WTC11 (cell line): ENCODE results near the gene PPP1R1B.

Source experiments
- CREB1 ChIP-seq: sonication (generic); formaldehyde crosslinking; IDR thresholded peaks from 2 replicates; pipeline ENCODE4 v1.8.0; 2023; ENCODE audit warnings: mild to moderate bottlenecking, missing genetic modification reagents
- CREM ChIP-seq: sonication (generic); formaldehyde crosslinking; IDR thresholded peaks from 2 replicates; pipeline ENCODE4 v1.8.1; 2022; ENCODE audit warnings: mild to moderate bottlenecking, missing genetic modification reagents, moderate library complexity
- ESRRA ChIP-seq: sonication (generic); formaldehyde crosslinking; IDR thresholded peaks from 2 replicates; pipeline ENCODE4 v1.8.1; 2022; ENCODE audit warnings: mild to moderate bottlenecking, missing genetic modification reagents, borderline replicate concordance
- JUN ChIP-seq: sonication (generic); formaldehyde crosslinking; IDR thresholded peaks from 2 replicates; pipeline ENCODE4 v1.8.0; 2023; ENCODE audit warnings: mild to moderate bottlenecking, missing genetic modification reagents
- NFYB ChIP-seq: sonication (generic); formaldehyde crosslinking; conservative IDR thresholded peaks from 2 replicates; pipeline ENCODE4 v1.8.0; 2022; ENCODE audit warnings: low read depth, missing genetic modification reagents
- ZNF232 ChIP-seq: sonication (generic); formaldehyde crosslinking; IDR thresholded peaks from 2 replicates; pipeline ENCODE4 v1.8.0; 2022; ENCODE audit warnings: mild to moderate bottlenecking, missing genetic modification reagents
- TF ChIP-seq, protein P1 (sequence below): fragments of 200-600 bp; IDR thresholded peaks from 2 replicates; pipeline ENCODE4 v1.8.0; 2022; ENCODE audit warnings: antibody characterized with exemption
- TF ChIP-seq, protein P2 (sequence below): fragments of 250-450 bp; sonication (Bioruptor Pico); IDR thresholded peaks from 2 replicates; pipeline ENCODE4 v2.1.2; 2022; ENCODE audit warnings: mild to moderate bottlenecking, moderate library complexity
- TF ChIP-seq, protein P3 (sequence below): sonication (generic); formaldehyde crosslinking; IDR thresholded peaks from 2 replicates; pipeline ENCODE4 v1.8.1; 2023; ENCODE audit warnings: mild to moderate bottlenecking, missing genetic modification reagents
- TF ChIP-seq, protein P4 (sequence below): sonication (generic); formaldehyde crosslinking; IDR thresholded peaks from 2 replicates; pipeline ENCODE4 v1.8.0; 2023; ENCODE audit warnings: mild to moderate bottlenecking, missing genetic modification reagents
- TF ChIP-seq, protein P5 (sequence below): sonication (generic); formaldehyde crosslinking; IDR thresholded peaks from 2 replicates; pipeline ENCODE4 v1.8.0; 2023; ENCODE audit warnings: missing genetic modification reagents
- TF ChIP-seq, protein P6 (sequence below): sonication (generic); formaldehyde crosslinking; IDR thresholded peaks from 2 replicates; pipeline ENCODE4 v1.8.0; 2023; ENCODE audit warnings: missing genetic modification reagents, mild to moderate bottlenecking, borderline replicate concordance

DNA sequence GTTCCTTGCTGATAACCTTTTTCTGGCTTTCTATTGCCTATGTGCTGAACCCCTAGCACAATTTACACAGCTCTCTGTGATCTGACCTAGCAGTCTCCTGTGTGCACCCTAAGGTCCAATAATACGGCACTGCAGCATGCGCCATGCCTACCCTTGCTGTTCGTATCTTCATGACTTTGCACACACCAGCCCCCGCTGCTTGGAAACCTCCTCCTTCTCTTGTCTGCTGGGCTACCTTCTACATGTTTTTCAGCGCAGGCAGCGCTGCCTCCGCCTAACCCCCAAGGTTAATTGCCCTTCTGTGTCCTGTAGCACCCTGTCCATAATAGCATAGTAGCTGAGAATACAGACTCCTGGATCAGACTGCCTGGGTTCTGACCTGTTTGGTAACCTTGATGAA is 11.6 kb downstream of the PPP1R1B start:
- TF ChIP-seq JUN (CRISPR knock-in tag) (no peak), NFYB (CRISPR knock-in tag) (no peak), ZNF232 (CRISPR knock-in tag) (no peak), CREM (no peak), ESRRA (CRISPR knock-in tag) (no peak), CREB1 (CRISPR knock-in tag) (no peak)
- TF ChIP-seq, protein P1, sequence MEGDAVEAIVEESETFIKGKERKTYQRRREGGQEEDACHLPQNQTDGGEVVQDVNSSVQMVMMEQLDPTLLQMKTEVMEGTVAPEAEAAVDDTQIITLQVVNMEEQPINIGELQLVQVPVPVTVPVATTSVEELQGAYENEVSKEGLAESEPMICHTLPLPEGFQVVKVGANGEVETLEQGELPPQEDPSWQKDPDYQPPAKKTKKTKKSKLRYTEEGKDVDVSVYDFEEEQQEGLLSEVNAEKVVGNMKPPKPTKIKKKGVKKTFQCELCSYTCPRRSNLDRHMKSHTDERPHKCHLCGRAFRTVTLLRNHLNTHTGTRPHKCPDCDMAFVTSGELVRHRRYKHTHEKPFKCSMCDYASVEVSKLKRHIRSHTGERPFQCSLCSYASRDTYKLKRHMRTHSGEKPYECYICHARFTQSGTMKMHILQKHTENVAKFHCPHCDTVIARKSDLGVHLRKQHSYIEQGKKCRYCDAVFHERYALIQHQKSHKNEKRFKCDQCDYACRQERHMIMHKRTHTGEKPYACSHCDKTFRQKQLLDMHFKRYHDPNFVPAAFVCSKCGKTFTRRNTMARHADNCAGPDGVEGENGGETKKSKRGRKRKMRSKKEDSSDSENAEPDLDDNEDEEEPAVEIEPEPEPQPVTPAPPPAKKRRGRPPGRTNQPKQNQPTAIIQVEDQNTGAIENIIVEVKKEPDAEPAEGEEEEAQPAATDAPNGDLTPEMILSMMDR = no peak
- TF ChIP-seq, protein P2, sequence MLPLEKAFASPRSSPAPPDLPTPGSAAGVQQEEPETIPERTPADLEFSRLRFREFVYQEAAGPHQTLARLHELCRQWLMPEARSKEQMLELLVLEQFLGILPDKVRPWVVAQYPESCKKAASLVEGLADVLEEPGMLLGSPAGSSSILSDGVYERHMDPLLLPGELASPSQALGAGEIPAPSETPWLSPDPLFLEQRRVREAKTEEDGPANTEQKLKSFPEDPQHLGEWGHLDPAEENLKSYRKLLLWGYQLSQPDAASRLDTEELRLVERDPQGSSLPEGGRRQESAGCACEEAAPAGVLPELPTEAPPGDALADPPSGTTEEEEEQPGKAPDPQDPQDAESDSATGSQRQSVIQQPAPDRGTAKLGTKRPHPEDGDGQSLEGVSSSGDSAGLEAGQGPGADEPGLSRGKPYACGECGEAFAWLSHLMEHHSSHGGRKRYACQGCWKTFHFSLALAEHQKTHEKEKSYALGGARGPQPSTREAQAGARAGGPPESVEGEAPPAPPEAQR = no peak
- TF ChIP-seq, protein P3, sequence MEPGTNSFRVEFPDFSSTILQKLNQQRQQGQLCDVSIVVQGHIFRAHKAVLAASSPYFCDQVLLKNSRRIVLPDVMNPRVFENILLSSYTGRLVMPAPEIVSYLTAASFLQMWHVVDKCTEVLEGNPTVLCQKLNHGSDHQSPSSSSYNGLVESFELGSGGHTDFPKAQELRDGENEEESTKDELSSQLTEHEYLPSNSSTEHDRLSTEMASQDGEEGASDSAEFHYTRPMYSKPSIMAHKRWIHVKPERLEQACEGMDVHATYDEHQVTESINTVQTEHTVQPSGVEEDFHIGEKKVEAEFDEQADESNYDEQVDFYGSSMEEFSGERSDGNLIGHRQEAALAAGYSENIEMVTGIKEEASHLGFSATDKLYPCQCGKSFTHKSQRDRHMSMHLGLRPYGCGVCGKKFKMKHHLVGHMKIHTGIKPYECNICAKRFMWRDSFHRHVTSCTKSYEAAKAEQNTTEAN (CRISPR knock-in tag) = no peak
- TF ChIP-seq, protein P4, sequence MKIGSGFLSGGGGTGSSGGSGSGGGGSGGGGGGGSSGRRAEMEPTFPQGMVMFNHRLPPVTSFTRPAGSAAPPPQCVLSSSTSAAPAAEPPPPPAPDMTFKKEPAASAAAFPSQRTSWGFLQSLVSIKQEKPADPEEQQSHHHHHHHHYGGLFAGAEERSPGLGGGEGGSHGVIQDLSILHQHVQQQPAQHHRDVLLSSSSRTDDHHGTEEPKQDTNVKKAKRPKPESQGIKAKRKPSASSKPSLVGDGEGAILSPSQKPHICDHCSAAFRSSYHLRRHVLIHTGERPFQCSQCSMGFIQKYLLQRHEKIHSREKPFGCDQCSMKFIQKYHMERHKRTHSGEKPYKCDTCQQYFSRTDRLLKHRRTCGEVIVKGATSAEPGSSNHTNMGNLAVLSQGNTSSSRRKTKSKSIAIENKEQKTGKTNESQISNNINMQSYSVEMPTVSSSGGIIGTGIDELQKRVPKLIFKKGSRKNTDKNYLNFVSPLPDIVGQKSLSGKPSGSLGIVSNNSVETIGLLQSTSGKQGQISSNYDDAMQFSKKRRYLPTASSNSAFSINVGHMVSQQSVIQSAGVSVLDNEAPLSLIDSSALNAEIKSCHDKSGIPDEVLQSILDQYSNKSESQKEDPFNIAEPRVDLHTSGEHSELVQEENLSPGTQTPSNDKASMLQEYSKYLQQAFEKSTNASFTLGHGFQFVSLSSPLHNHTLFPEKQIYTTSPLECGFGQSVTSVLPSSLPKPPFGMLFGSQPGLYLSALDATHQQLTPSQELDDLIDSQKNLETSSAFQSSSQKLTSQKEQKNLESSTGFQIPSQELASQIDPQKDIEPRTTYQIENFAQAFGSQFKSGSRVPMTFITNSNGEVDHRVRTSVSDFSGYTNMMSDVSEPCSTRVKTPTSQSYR (CRISPR knock-in tag) = no peak
- TF ChIP-seq, protein P5, sequence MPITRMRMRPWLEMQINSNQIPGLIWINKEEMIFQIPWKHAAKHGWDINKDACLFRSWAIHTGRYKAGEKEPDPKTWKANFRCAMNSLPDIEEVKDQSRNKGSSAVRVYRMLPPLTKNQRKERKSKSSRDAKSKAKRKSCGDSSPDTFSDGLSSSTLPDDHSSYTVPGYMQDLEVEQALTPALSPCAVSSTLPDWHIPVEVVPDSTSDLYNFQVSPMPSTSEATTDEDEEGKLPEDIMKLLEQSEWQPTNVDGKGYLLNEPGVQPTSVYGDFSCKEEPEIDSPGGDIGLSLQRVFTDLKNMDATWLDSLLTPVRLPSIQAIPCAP = no peak
- TF ChIP-seq, protein P6, sequence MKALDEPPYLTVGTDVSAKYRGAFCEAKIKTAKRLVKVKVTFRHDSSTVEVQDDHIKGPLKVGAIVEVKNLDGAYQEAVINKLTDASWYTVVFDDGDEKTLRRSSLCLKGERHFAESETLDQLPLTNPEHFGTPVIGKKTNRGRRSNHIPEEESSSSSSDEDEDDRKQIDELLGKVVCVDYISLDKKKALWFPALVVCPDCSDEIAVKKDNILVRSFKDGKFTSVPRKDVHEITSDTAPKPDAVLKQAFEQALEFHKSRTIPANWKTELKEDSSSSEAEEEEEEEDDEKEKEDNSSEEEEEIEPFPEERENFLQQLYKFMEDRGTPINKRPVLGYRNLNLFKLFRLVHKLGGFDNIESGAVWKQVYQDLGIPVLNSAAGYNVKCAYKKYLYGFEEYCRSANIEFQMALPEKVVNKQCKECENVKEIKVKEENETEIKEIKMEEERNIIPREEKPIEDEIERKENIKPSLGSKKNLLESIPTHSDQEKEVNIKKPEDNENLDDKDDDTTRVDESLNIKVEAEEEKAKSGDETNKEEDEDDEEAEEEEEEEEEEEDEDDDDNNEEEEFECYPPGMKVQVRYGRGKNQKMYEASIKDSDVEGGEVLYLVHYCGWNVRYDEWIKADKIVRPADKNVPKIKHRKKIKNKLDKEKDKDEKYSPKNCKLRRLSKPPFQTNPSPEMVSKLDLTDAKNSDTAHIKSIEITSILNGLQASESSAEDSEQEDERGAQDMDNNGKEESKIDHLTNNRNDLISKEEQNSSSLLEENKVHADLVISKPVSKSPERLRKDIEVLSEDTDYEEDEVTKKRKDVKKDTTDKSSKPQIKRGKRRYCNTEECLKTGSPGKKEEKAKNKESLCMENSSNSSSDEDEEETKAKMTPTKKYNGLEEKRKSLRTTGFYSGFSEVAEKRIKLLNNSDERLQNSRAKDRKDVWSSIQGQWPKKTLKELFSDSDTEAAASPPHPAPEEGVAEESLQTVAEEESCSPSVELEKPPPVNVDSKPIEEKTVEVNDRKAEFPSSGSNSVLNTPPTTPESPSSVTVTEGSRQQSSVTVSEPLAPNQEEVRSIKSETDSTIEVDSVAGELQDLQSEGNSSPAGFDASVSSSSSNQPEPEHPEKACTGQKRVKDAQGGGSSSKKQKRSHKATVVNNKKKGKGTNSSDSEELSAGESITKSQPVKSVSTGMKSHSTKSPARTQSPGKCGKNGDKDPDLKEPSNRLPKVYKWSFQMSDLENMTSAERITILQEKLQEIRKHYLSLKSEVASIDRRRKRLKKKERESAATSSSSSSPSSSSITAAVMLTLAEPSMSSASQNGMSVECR = no peak
